A549 treated with CORT108297 at 1 μM for 4 hours (cell line): ENCODE measurements around the gene ANKRD66. TPM values are rescaled to one million over a fixed set of nuclear protein-coding genes. Genes with fewer than 3 reads are reported as not detected.

Source experiments
- total RNA-seq: library from RNA; stranded (reverse); fragments of 200-300 nt; extraction: Qiagen RNA extraction; gene quantifications from 5 replicates; pipeline ENCODE4 v1.2.3, GENCODE V29; 2022

Gene ANKRD66
- total RNA-seq = not detected in 5 replicates

GRCh38 chr6:46746696-46747095, at the start of gene ANKRD66:
TSS of gene ANKRD66 (plus strand) at chr6:46746933. CDS start at chr6:46751949, 5,016 bp downstream.

GRCh38 chr6:46734867-46735719, 11.6 kb upstream of the ANKRD66 start, which contains the start of gene PLA2G7:
TSS of gene PLA2G7 (minus strand) at chr6:46735375. CDS start at chr6:46722891, 12,484 bp downstream.

DNA sequence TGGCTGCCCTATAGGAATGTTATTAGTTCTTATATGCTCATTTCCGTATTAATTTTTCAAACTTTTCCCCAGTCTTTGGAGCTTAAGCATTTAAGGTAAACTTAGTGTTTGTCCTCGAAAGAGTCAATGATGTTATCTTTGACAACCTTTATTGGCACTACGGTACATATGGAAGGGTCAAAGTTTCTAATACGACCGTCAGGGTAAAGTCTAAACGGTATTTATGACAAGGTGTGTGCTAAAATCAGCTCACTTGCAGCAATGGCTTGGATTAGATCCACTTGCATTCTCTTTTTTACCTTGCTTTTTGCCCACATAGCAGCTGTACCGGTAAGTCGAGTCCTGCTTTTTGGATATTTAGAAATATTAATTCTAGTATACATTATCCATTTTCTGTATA, 46.4 kb downstream of the ANKRD66 start, which contains the start of gene MEP1A:
MEP1A (plus strand) TSS at position 252 of the 400 bp plus-strand sequence; CDS start at position 262, 10 bp downstream.

Other genes starting within 250 kb of the ANKRD66 start
- 0.03 to 0.09 TPM (median 0.05 TPM) in 4 of 5 replicates, not detected in the other for gene CYP39A1, start 94.1 kb upstream of the ANKRD66 start, total RNA-seq
- 0.36 to 0.75 TPM (median 0.51 TPM) in 5 replicates for gene SLC25A27, start 94.0 kb upstream of the ANKRD66 start, total RNA-seq
- gene TDRD6, start 59.0 kb upstream of the ANKRD66 start, total RNA-seq = not detected in 5 replicates
- gene PLA2G7, start 11.6 kb upstream of the ANKRD66 start, total RNA-seq = 0.06 TPM in 1 of 5 replicates, not detected in the others
- not detected in 5 replicates for gene MEP1A, start 46.5 kb downstream of the ANKRD66 start, total RNA-seq
- not detected in 5 replicates for gene ADGRF5, start 175.0 kb downstream of the ANKRD66 start, total RNA-seq